Caco-2 (cell line): Measurements from ENCODE around the gene ATL2. TPM values are rescaled to one million over a fixed set of nuclear protein-coding genes. Genes with fewer than 3 reads are reported as not detected.

Source experiments
- BruUV-seq: library from RNA; stranded (reverse); fragments of 400-500 nt; replicated peaks from 2 replicates; lab custom pipeline; 2021; lab: Mats Ljungman, UMichigan
- CTCF ChIA-PET: fragments of 300-600 bp; sonication (Branson Sonifier 250); formaldehyde crosslinking; loops from one replicate; lab custom pipeline; 2022; ENCODE audit warnings: antibody characterized with exemption; lab: Charles Lee
- POLR2A ChIA-PET: fragments of 300-600 bp; sonication (Branson Sonifier 250); formaldehyde crosslinking; loops from one replicate; lab custom pipeline; 2022; ENCODE audit warnings: antibody characterized with exemption; lab: Charles Lee
- DNase-seq, 2 experiments: peaks; one replicate each; pipeline versions ENCODE4 v3.0.0 to v3.0.0-alpha.2; 2020 to 2022
- H3K27me3 ChIP-seq: replicated peaks from 2 replicates; pipeline ENCODE4 v1.6.0; 2011; ENCODE audit warnings: low read length; ENCODE audit not compliant: control insufficient read depth, insufficient read depth
- H3K36me3 ChIP-seq: 2 replicates; pipeline ENCODE4 v1.5.1; 2011; ENCODE audit warnings: low read length; ENCODE audit not compliant: control insufficient read depth, insufficient read depth
- H3K4me1 ChIP-seq: fragments of 250-450 bp; sonication (Bioruptor Pico); 2 replicates; pipeline ENCODE4 v1.5.1; 2020; ENCODE audit warnings: mild to moderate bottlenecking
- H3K4me3 ChIP-seq: 2 replicates; pipeline ENCODE4 v1.5.1; 2011; ENCODE audit warnings: low read depth, mild to moderate bottlenecking, control low read depth, low read length
- H3K9me3 ChIP-seq: fragments of 250-450 bp; sonication (Bioruptor Pico); 2 replicates; pipeline ENCODE4 v1.5.1; 2020; ENCODE audit warnings: mild to moderate bottlenecking, moderate library complexity
- H3K27ac Mint-ChIP-seq: one replicate; pipeline ENCODE4 v1.8.0; 2022; ENCODE audit warnings: mixed read lengths; ENCODE audit not compliant: unreplicated experiment
- H3K27me3 Mint-ChIP-seq: one replicate; pipeline ENCODE4 v1.8.0; 2022; ENCODE audit warnings: mixed read lengths; ENCODE audit not compliant: insufficient read depth, unreplicated experiment
- H3K36me3 Mint-ChIP-seq: one replicate; pipeline ENCODE4 v1.8.0; 2022; ENCODE audit warnings: mild to moderate bottlenecking, mixed read lengths; ENCODE audit not compliant: insufficient read depth, unreplicated experiment
- H3K4me1 Mint-ChIP-seq: one replicate; pipeline ENCODE4 v1.8.0; 2022; ENCODE audit warnings: low read depth, mixed read lengths; ENCODE audit not compliant: unreplicated experiment
- H3K4me3 Mint-ChIP-seq: one replicate; pipeline ENCODE4 v1.8.0; 2022; ENCODE audit warnings: mild to moderate bottlenecking, moderate library complexity, mixed read lengths; ENCODE audit not compliant: unreplicated experiment
- H3K9me3 Mint-ChIP-seq: one replicate; pipeline ENCODE4 v1.8.0; 2022; ENCODE audit warnings: mixed read lengths; ENCODE audit not compliant: unreplicated experiment
- intact Hi-C: fragments of 100-400 bp; cut with micrococcal nuclease; formaldehyde crosslinking; loops from one replicate; pipeline ENCODE4 v1.10.0; 2022; ENCODE audit not compliant: unreplicated experiment
- total RNA-seq: library from RNA; stranded (reverse); gene quantifications from 2 replicates; pipeline ENCODE4 v1.2.3, GENCODE V29; 2022
- TF ChIP-seq, protein P1 (sequence below), 2 experiments: fragments of 200-600 bp in 1 of 2; IDR thresholded peaks; 1 replicate in 1 of 2; 2 replicates in 1 of 2; pipeline versions ENCODE4 v1.5.1 to v1.8.0; 2011 to 2022; ENCODE audit warnings: antibody characterized with exemption in 1 of 2, control low read depth in 1 of 2, inconsistent platforms in 1 of 2, low read depth in 1 of 2, low read length in 1 of 2, mild to moderate bottlenecking in 1 of 2, moderate library complexity in 1 of 2; ENCODE audit not compliant: insufficient read depth in 1 of 2, severe bottlenecking in 1 of 2, unreplicated experiment in 1 of 2

ATL2 gene
- total RNA-seq, 1 experiment from 2014 or later = 107 TPM

DNA sequence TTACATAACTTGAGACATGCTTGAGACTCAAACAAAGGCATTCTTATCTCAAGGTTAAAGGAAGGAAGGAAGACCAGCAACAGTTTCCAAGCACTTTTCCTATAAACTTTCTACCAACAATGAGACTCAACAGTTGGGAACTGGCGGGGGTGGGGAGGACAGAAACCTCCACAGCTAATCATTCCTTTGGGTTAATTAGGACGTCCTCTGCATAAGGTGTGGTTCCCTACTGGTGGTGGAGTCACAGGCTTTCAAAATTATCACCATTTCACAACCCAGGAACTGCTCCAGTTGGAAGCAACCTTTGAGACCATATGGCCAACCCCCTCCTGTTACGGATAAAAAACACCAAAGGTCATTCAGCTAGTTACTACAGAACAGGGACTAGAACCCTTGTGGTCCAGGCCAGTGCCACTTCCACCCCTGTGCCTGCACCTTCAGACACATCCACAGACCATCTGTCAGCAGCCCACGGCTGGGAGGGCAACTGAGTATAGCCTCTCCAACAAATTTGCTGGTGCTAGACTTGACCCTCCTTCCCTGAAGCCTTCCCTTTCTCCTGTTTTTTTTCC is 30.1 kb upstream of the ATL2 start:
- POLR2A ChIA-PET = no interaction called here
- no TSS peak for BruUV-seq

DNA sequence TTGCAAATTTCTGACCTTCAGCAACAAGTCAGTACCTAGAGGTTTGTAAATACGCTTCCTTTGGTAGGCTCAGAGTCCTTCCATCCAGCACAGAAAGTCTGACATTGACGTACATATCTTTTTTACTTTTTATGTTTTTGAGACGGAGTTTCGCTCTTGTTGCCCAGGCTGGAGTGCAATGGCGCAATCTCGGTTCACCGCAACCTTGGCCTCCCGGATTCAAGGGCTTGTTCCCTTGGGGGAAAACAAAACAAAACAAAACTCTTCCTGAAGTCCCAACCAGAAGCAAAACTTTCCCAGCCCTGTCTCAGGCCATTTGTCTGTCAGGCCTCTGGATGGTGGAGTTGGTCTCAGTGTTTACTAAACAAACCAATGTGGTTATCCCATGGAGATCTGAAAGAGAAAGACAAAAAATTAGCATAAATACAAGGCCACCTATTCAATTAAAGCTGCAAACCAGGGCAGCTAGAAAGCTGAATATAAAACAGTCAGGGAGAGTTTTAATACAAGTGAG is 29.6 kb upstream of the ATL2 start:
- Histone ChIP-seq H3K4me1 (peaks cover 9% of the 10 kb centered on the region; the same call in 1 of the 2 replicates), H3K4me3 (no peak overlapping the region), H3K36me3 (no peaks in the 10 kb centered on the region), H3K27me3 (no peaks in the 10 kb centered on the region), H3K9me3 (peaks cover 13% of the 10 kb centered on the region)
- TF ChIP-seq, protein P1, sequence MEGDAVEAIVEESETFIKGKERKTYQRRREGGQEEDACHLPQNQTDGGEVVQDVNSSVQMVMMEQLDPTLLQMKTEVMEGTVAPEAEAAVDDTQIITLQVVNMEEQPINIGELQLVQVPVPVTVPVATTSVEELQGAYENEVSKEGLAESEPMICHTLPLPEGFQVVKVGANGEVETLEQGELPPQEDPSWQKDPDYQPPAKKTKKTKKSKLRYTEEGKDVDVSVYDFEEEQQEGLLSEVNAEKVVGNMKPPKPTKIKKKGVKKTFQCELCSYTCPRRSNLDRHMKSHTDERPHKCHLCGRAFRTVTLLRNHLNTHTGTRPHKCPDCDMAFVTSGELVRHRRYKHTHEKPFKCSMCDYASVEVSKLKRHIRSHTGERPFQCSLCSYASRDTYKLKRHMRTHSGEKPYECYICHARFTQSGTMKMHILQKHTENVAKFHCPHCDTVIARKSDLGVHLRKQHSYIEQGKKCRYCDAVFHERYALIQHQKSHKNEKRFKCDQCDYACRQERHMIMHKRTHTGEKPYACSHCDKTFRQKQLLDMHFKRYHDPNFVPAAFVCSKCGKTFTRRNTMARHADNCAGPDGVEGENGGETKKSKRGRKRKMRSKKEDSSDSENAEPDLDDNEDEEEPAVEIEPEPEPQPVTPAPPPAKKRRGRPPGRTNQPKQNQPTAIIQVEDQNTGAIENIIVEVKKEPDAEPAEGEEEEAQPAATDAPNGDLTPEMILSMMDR (IDR thresholded peaks at IDR 0.05; ENCODE audit: insufficient read depth in 1 of 2, low read depth in 1 of 2, low read length in 1 of 2, severe bottlenecking in 1 of 2, unreplicated experiment in 1 of 2) = no peak
- Mint-ChIP-seq H3K9me3 (peaks cover 10% of the 10 kb centered on the region), H3K4me1 (no peaks in the 10 kb centered on the region), H3K36me3 (no peaks in the 10 kb centered on the region), H3K27me3 (no peaks in the 10 kb centered on the region), H3K27ac (no peak overlapping the region), H3K4me3 (no peak overlapping the region)
- no TSS peak for BruUV-seq
- POLR2A ChIA-PET = no interaction called here
- intact Hi-C loops = no loop called here
- DNase-seq = no peak
- CTCF ChIA-PET = no interaction called here

More for the DNA sequence above, 30.1 kb upstream of the ATL2 start:
- DNase-seq = peak; percentile 30 to 46
- Mint-ChIP-seq H3K9me3 (peaks cover 13% of the 10 kb centered on the region), H3K36me3 (no peaks in the 10 kb centered on the region), H3K27ac (no peak overlapping the region), H3K27me3 (no peaks in the 10 kb centered on the region), H3K4me3 (no peak overlapping the region), H3K4me1 (no peaks in the 10 kb centered on the region)
- Histone ChIP-seq H3K9me3 (peaks cover 18% of the 10 kb centered on the region), H3K27me3 (no peaks in the 10 kb centered on the region), H3K4me3 (no peak overlapping the region), H3K36me3 (no peaks in the 10 kb centered on the region), H3K4me1 (peaks cover 9% of the 10 kb centered on the region; the same call in 1 of the 2 replicates)
- TF ChIP-seq, protein P1 (IDR thresholded peaks at IDR 0.05; ENCODE audit: insufficient read depth in 1 of 2, low read depth in 1 of 2, low read length in 1 of 2, severe bottlenecking in 1 of 2, unreplicated experiment in 1 of 2) = no peak
- intact Hi-C loops = no loop called here
- CTCF ChIA-PET = no interaction called here

DNA sequence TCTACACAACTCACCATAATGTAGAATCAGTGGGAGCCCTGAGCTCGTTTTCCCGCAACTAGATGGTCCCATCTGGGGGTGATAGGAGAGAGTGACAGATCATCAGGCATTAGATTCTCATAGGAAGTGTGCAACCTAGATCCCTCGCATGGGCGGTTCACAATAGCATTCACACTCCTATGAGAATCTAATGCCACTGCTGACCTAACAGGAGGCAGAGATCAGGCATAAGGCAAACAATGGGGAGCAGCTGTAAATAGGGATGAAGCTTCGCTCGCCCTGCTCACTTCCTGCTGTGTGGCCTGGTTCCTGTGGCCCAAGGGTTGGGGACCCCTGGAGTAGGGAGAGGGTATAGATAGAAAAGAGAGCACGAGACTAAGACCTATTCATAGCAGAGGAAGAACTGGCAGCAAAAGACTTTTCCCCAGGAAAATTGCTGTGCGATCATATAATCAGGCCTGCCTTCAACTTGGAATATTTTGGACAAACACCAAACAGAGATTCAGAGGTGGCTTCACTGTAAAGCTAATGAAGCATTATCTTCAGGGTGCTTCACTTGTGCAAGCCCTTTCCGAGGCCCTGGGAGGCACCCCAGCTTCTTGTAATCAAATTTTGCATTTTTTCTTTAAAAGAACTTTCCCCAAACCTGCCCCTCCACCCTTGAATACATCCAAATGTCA is 29.0 kb upstream of the ATL2 start:
- H3K4me3 ChIP-seq = no peak overlapping the region
- no peaks in the 10 kb centered on the region for H3K36me3 ChIP-seq
- ChIA-PET CTCF (no interaction called here), POLR2A (no interaction called here)
- H3K4me3 Mint-ChIP-seq = no peak overlapping the region
- no TSS peak for BruUV-seq
- H3K4me1 ChIP-seq = peaks cover 9% of the 10 kb centered on the region; the same call in 1 of the 2 replicates
- intact Hi-C loops = no loop called here
- peaks cover 10% of the 10 kb centered on the region for H3K9me3 Mint-ChIP-seq
- no peaks in the 10 kb centered on the region for H3K36me3 Mint-ChIP-seq
- no peak overlapping the region for H3K27ac Mint-ChIP-seq
- H3K27me3 ChIP-seq = no peaks in the 10 kb centered on the region
- H3K9me3 ChIP-seq = peaks cover 7% of the 10 kb centered on the region; the same call in 1 of the 2 replicates
- H3K4me1 Mint-ChIP-seq = no peaks in the 10 kb centered on the region
- TF ChIP-seq, protein P1 (IDR thresholded peaks at IDR 0.05; ENCODE audit: insufficient read depth in 1 of 2, low read depth in 1 of 2, low read length in 1 of 2, severe bottlenecking in 1 of 2, unreplicated experiment in 1 of 2) = no peak
- H3K27me3 Mint-ChIP-seq = no peaks in the 10 kb centered on the region
- DNase-seq = no peak
